Kidney (tissue), 14 donors: Measurements from ENCODE around the gene C2orf81. TPM values are rescaled to one million over a fixed set of nuclear protein-coding genes. Genes with fewer than 3 reads are reported as not detected.

Experiments used
- DNase-seq, 5 donors: peaks; one replicate each; pipeline ENCODE4 v3.0.0-alpha.2; 2013 to 2020
- FAIRE-seq: peaks from 2 replicates; lab custom pipeline; 2012; peaks lifted over from hg19 to GRCh38; lab: Jason Lieb, UNC
- H3K27ac ChIP-seq, 2 donors: one replicate each; pipeline ENCODE4 v1.7.0; 2013; ENCODE audit warnings: low read depth in 2 of 2, low read length in 2 of 2, inconsistent platforms in 1 of 2
- H3K27me3 ChIP-seq: one replicate; pipeline ENCODE4 v1.7.1; 2013; ENCODE audit warnings: low read length, inconsistent platforms; ENCODE audit not compliant: control insufficient read depth, insufficient read depth
- H3K36me3 ChIP-seq, 3 donors: one replicate each; pipeline versions ENCODE4 v1.7.0 to v1.7.1; 2013; ENCODE audit warnings: low read length in 3 of 3, control low read depth in 1 of 3, inconsistent platforms in 1 of 3; ENCODE audit not compliant: insufficient read depth in 3 of 3, control insufficient read depth in 2 of 3
- H3K4me1 ChIP-seq, 3 donors: one replicate each; pipeline versions ENCODE4 v1.7.0 to v1.7.1; 2013; ENCODE audit warnings: low read length in 3 of 3, inconsistent platforms in 1 of 3, low read depth in 1 of 3; ENCODE audit not compliant: control insufficient read depth in 2 of 3, insufficient read depth in 2 of 3
- H3K4me3 ChIP-seq, 3 donors: one replicate each; pipeline versions ENCODE4 v1.7.0 to v1.8.1; 2013; ENCODE audit warnings: low read length in 3 of 3, control low read depth in 1 of 3, inconsistent platforms in 1 of 3
- H3K9ac ChIP-seq, 3 donors: one replicate each; pipeline versions ENCODE4 v1.7.0 to v1.7.1; 2013; ENCODE audit warnings: low read length in 3 of 3, control low read depth in 1 of 3, inconsistent platforms in 1 of 3
- H3K9me3 ChIP-seq, 3 donors: one replicate each; pipeline versions ENCODE4 v1.7.0 to v1.7.1; 2013; ENCODE audit warnings: low read length in 3 of 3, control low read depth in 1 of 3, inconsistent platforms in 1 of 3; ENCODE audit not compliant: control insufficient read depth in 2 of 3, insufficient read depth in 1 of 3
- intact Hi-C: fragments of 100-400 bp; cut with DNase I; formaldehyde crosslinking; loops from one replicate; pipeline ENCODE4 v1.11.1; 2022
- polyA plus RNA-seq: library from polyadenylated mRNA; stranded (reverse); fragments of 350-450 nt; fragmentation: Illumina TruSeq; extraction: RNeasy Lipid Tissue Mini Kit (QIAGEN cat#74804); gene quantifications from one replicate; pipeline ENCODE4 v1.2.3, GENCODE V29; 2014; ENCODE audit warnings: low read depth, low replicate concordance; ENCODE audit not compliant: insufficient read depth
- total RNA-seq: library from RNA; stranded (reverse); fragmentation: NEBNext Ultra II Directional; extraction: Animal tissue kit (Norgen Biotek cat#: 25700); gene quantifications from one replicate; pipeline ENCODE4 v1.2.1, GENCODE V29; 2021
- TF ChIP-seq, protein P1 (sequence below): IDR thresholded peaks from 3 replicates; pipeline ENCODE4 v1.5.1; 2012; ENCODE audit warnings: mild to moderate bottlenecking, moderate library complexity, borderline replicate concordance; ENCODE audit not compliant: insufficient read depth; ENCODE audit errors: extremely low read depth
- donor health status: control.
- donor health status: control.
- donor health status: control.
- donor health status: control.
- donor health status: control.
- donor health status: DM: yes; HTN: yes; CAD: no.
- donor health status: Normal renal cell carcinoma (clear cell type).

The C2orf81 gene
- total and polyA plus RNA-seq, 2 donors from 2014 or later, result 8.8 to 11.6 TPM

DNA sequence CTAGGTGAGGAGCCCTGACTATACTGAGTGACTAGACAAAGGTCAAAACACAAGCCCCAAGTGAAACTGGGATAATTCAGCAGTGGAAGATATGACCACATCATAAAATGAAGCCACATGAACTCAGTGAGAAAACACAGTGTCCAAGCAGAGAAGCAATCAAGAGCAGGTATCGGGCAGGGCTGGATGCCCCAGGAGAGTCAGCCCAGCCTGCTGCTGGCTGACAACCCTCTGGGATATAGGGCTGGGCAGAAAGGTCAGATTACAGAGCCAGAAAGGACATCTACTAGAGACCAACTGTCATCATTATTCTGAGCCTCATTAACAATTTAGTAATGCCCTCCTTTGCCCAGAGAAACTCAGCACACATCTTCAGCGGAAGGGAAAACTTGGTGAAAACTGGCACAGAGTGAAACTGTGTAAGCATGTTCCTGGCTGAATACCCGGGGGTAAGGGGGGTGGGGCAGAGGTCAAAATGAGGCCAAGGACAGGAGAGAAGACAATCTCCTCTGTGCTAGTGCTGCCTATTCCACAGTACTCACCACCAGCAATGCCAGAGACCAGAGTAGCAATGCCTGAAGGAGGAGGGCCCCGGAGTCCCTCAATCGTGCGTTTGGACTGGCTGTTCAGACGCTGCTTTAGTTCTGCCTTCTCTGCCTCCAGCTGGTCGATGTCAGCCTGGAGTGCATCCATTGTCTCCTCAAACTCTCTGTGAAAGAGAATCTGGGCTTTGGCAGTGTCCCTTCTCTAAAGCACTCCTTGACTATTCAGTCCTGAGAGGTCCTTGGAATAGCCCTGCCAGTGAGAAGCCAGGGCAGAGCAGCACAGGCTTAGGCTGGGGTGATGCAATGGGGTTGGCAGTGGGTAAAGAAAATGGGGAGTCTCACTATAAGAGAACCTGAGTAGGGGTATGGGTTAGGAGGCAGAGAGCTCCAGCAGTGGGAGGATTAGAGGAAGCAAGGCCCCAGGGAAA, 56.6 kb downstream of the C2orf81 start:
- Histone ChIP-seq H3K27me3 (no peaks in the 10 kb centered on the region), H3K4me3 (no peak overlapping the region), H3K27ac (no peak overlapping the region), H3K9me3 (no peaks in the 10 kb centered on the region), H3K36me3 (peaks cover 16 to 99% (median 86%) of the 10 kb centered on the region in 3 donors), H3K4me1 (no peaks in the 10 kb centered on the region), H3K9ac (no peak overlapping the region)
- intact Hi-C loops, result no loop called here
- TF ChIP-seq, protein P1, sequence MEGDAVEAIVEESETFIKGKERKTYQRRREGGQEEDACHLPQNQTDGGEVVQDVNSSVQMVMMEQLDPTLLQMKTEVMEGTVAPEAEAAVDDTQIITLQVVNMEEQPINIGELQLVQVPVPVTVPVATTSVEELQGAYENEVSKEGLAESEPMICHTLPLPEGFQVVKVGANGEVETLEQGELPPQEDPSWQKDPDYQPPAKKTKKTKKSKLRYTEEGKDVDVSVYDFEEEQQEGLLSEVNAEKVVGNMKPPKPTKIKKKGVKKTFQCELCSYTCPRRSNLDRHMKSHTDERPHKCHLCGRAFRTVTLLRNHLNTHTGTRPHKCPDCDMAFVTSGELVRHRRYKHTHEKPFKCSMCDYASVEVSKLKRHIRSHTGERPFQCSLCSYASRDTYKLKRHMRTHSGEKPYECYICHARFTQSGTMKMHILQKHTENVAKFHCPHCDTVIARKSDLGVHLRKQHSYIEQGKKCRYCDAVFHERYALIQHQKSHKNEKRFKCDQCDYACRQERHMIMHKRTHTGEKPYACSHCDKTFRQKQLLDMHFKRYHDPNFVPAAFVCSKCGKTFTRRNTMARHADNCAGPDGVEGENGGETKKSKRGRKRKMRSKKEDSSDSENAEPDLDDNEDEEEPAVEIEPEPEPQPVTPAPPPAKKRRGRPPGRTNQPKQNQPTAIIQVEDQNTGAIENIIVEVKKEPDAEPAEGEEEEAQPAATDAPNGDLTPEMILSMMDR, result no peak
- DNase-seq (peak in 1 of 5 donors; percentile 7), FAIRE-seq (no peak)

Other genes starting within 250 kb of the C2orf81 start
- gene MOB1A, start 242.7 kb downstream of the C2orf81 start, total RNA-seq, result 117 TPM
- 36.2 TPM for gene MOB1A, start 242.7 kb downstream of the C2orf81 start, polyA plus RNA-seq
- gene MTHFD2, start 223.0 kb downstream of the C2orf81 start, total RNA-seq, result 69.6 TPM
- 19.0 TPM for gene MTHFD2, start 223.0 kb downstream of the C2orf81 start, polyA plus RNA-seq
- 5.2 TPM for gene SLC4A5, start 78.2 kb downstream of the C2orf81 start, total RNA-seq
- 1.1 TPM for gene SLC4A5, start 78.2 kb downstream of the C2orf81 start, polyA plus RNA-seq
- 134 TPM for gene DCTN1, start 41.3 kb downstream of the C2orf81 start, total RNA-seq
- gene DCTN1, start 41.3 kb downstream of the C2orf81 start, polyA plus RNA-seq, result 191 TPM
- 23.3 TPM for gene WDR54, start 111 bp upstream of the C2orf81 start, total RNA-seq
- gene WDR54, start 111 bp upstream of the C2orf81 start, polyA plus RNA-seq, result 37.6 TPM
- gene RTKN, start 20.3 kb upstream of the C2orf81 start, total RNA-seq, result 76.4 TPM
- 95.6 TPM for gene RTKN, start 20.3 kb upstream of the C2orf81 start, polyA plus RNA-seq
- gene INO80B, start 33.5 kb upstream of the C2orf81 start, total RNA-seq, result 44.2 TPM
- gene INO80B, start 33.5 kb upstream of the C2orf81 start, polyA plus RNA-seq, result 37.0 TPM
- gene WBP1, start 36.8 kb upstream of the C2orf81 start, total RNA-seq, result 83.9 TPM
- 150 TPM for gene WBP1, start 36.8 kb upstream of the C2orf81 start, polyA plus RNA-seq
- gene MOGS, start 43.8 kb upstream of the C2orf81 start, total RNA-seq, result 51.9 TPM
- gene MOGS, start 43.8 kb upstream of the C2orf81 start, polyA plus RNA-seq, result 27.5 TPM
- 85.1 TPM for gene MRPL53, start 51.1 kb upstream of the C2orf81 start, total RNA-seq
- 157 TPM for gene MRPL53, start 51.1 kb upstream of the C2orf81 start, polyA plus RNA-seq
- 23.1 TPM for gene CCDC142, start 61.4 kb upstream of the C2orf81 start, total RNA-seq
- 2.8 TPM for gene CCDC142, start 61.4 kb upstream of the C2orf81 start, polyA plus RNA-seq
- gene TTC31, start 61.5 kb upstream of the C2orf81 start, total RNA-seq, result 29.1 TPM
- gene TTC31, start 61.5 kb upstream of the C2orf81 start, polyA plus RNA-seq, result 11.5 TPM
- 2.5 TPM for gene LBX2, start 78.0 kb upstream of the C2orf81 start, total RNA-seq
- gene LBX2, start 78.0 kb upstream of the C2orf81 start, polyA plus RNA-seq, result 1.5 TPM
- 20.7 TPM for gene PCGF1, start 86.1 kb upstream of the C2orf81 start, total RNA-seq
- gene PCGF1, start 86.1 kb upstream of the C2orf81 start, polyA plus RNA-seq, result 20.1 TPM
- not detected for gene TLX2, start 92.8 kb upstream of the C2orf81 start, total RNA-seq
- not detected for gene TLX2, start 92.8 kb upstream of the C2orf81 start, polyA plus RNA-seq
- gene DQX1, start 104.6 kb upstream of the C2orf81 start, total RNA-seq, result not detected
- gene DQX1, start 104.6 kb upstream of the C2orf81 start, polyA plus RNA-seq, result not detected
- gene AUP1, start 108.1 kb upstream of the C2orf81 start, total RNA-seq, result 91.0 TPM
- gene AUP1, start 108.1 kb upstream of the C2orf81 start, polyA plus RNA-seq, result 130 TPM
- gene HTRA2, start 108.3 kb upstream of the C2orf81 start, total RNA-seq, result 30.8 TPM
- 44.2 TPM for gene HTRA2, start 108.3 kb upstream of the C2orf81 start, polyA plus RNA-seq
- 9.7 TPM for gene LOXL3, start 132.3 kb upstream of the C2orf81 start, total RNA-seq
- 2.4 TPM for gene LOXL3, start 132.3 kb upstream of the C2orf81 start, polyA plus RNA-seq
- gene DOK1, start 133.1 kb upstream of the C2orf81 start, total RNA-seq, result 16.7 TPM
- gene DOK1, start 133.1 kb upstream of the C2orf81 start, polyA plus RNA-seq, result 11.3 TPM
- gene M1AP, start 226.7 kb upstream of the C2orf81 start, total RNA-seq, result 3.4 TPM
- gene M1AP, start 226.7 kb upstream of the C2orf81 start, polyA plus RNA-seq, result 0.49 TPM
- gene SEMA4F, start 232.6 kb upstream of the C2orf81 start, total RNA-seq, result 10.8 TPM
- gene SEMA4F, start 232.6 kb upstream of the C2orf81 start, polyA plus RNA-seq, result 5.2 TPM